Amygdala (tissue), 56 donors: Measurements from ENCODE around the gene OLFML3.

Experiments
- DNase-seq, 56 donors: peaks; one replicate each; lab custom pipeline; 2025; lab: John Stamatoyannopoulos, UW

OLFML3 gene, protein sequence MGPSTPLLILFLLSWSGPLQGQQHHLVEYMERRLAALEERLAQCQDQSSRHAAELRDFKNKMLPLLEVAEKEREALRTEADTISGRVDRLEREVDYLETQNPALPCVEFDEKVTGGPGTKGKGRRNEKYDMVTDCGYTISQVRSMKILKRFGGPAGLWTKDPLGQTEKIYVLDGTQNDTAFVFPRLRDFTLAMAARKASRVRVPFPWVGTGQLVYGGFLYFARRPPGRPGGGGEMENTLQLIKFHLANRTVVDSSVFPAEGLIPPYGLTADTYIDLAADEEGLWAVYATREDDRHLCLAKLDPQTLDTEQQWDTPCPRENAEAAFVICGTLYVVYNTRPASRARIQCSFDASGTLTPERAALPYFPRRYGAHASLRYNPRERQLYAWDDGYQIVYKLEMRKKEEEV

DNA sequence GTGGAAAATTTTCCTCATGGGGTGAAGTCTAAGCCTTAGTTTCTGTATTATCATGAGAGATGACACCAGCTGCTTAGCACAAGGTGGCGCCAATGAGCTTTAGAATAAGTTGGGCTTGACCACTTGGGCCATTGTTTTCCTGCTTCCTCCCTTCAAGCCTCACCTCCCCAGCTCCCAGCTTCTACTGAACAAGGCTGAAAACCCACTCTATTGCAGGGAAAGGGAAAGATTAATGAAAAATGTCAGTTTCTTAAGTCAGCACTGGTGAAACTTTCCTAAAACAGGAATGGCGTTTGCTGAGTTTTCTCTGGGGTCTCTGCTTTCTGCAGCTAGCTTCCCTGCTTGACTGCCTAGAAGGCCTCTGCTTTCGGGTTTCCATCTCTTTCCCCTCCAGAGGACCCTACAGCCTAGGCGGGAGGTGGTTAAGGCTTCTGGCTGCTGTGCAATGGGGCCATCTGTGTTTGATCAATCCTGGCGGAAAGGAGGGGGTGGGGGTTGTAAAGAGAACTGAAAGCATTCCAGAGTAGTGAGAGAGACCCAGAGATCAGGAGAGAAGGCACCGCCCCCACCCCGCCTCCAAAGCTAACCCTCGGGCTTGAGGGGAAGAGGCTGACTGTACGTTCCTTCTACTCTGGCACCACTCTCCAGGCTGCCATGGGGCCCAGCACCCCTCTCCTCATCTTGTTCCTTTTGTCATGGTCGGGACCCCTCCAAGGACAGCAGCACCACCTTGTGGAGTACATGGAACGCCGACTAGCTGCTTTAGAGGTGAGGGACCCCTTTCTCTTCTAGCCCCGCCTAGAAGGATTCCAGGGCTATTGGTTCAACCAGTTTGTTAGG, at the start of gene OLFML3:
Gene OLFML3 (plus strand): TSS at position 612 of the 840 bp plus-strand sequence. CDS start 43 bp downstream, at position 655.
- peak in 45 of 56 donors; percentile 14 to 91 (median 59) for DNase-seq

GRCh38 chr1:113929750-113930498, 49.4 kb upstream of the OLFML3 start:
- DNase-seq: peak in 31 of 56 donors; percentile 20 to 78 (median 56)

- no peak for DNase-seq
These were observed 48.6 kb upstream of the OLFML3 start for GRCh38 chr1:113930499-113931161.

DNA sequence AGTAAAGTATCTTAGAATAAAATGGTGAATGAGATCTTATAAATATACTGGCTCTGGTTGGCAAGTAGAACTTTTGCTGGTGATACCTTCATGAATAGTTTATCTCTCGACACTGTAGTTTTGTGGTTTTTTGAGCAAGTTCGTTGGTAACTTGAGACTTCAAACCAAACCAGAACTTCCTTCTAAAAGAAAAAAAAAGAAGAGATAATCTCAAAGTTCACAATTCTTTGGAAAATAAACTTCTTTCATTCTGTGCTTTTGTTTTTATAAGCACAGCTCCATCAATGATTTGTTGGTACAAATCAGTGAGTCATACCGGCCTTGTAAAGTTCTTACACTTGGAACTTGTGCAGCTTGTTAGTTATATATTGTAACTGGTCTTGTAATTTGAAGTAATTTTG, 47.8 kb upstream of the OLFML3 start:
- no peak for DNase-seq

- DNase-seq: no peak
These were observed 45.3 kb upstream of the OLFML3 start for GRCh38 chr1:113934006-113934405.

GRCh38 chr1:113934511-113935055, 44.7 kb upstream of the OLFML3 start:
- DNase-seq: no peak

- DNase-seq: no peak
These were observed 44.1 kb upstream of the OLFML3 start for GRCh38 chr1:113935176-113935575.

GRCh38 chr1:113935970-113936369, 43.3 kb upstream of the OLFML3 start:
- DNase-seq: no peak

GRCh38 chr1:113937146-113937545, 42.1 kb upstream of the OLFML3 start:
- DNase-seq: no peak

DNA sequence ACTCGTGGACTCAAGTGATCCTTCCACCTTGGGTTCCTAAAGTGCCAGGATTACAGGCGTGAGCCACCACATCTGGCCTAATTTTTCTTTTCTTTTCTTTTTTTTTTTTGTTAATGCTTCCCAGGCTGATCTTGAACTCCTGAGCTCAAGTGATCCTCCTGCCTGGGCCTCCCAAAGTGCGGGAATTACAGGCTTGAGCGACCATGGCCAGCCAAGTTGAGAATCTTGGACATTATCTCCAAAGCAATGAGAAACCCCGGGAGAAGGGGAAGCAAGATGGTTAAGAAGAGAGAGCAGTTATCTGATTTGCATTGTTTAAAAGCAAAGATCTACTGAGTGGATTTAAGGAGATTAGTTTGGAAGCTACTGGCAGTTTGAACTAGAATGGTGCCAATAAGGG, 41.1 kb upstream of the OLFML3 start:
- no peak for DNase-seq

DNA sequence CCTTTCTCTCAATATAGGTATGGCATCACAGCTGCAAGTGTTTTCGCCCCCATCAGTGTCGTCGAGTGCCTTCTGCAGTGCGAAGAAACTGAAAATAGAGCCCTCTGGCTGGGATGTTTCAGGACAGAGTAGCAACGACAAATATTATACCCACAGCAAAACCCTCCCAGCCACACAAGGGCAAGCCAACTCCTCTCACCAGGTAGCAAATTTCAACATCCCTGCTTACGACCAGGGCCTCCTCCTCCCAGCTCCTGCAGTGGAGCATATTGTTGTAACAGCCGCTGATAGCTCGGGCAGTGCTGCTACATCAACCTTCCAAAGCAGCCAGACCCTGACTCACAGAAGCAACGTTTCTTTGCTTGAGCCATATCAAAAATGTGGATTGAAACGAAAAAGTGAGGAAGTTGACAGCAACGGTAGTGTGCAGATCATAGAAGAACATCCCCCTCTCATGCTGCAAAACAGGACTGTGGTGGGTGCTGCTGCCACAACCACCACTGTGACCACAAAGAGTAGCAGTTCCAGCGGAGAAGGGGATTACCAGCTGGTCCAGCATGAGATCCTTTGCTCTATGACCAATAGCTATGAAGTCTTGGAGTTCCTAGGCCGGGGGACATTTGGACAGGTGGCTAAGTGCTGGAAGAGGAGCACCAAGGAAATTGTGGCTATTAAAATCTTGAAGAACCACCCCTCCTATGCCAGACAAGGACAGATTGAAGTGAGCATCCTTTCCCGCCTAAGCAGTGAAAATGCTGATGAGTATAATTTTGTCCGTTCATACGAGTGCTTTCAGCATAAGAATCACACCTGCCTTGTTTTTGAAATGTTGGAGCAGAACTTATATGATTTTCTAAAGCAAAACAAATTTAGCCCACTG, 38.7 kb upstream of the OLFML3 start:
- DNase-seq: no peak

DNA sequence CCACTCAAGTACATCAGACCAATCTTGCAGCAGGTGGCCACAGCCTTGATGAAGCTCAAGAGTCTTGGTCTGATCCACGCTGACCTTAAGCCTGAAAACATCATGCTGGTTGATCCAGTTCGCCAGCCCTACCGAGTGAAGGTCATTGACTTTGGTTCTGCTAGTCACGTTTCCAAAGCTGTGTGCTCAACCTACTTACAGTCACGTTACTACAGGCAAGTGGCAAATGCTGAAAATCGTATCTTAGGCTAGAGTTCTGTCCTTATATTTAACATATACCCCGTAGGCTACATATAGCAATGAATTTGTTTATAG, 38.1 kb upstream of the OLFML3 start:
- DNase-seq: no peak

DNA sequence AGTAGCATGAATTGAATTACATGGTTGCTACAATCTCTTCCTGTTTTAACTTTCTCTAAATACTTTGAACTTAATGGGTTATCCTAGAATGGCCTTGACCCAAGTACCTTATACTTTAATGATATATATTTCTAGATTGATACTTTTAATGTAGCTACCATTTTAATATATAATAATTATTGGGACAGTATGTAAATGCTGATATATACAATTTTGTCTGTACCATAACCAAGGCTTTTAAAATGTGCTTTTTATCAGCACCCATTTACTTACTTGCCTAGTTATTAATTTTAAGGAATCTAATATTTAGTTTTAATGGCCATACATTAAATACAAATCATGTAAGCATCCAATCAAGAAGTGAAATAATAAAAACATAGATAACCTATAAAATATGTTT, 36.7 kb upstream of the OLFML3 start:
- no peak for DNase-seq

DNA sequence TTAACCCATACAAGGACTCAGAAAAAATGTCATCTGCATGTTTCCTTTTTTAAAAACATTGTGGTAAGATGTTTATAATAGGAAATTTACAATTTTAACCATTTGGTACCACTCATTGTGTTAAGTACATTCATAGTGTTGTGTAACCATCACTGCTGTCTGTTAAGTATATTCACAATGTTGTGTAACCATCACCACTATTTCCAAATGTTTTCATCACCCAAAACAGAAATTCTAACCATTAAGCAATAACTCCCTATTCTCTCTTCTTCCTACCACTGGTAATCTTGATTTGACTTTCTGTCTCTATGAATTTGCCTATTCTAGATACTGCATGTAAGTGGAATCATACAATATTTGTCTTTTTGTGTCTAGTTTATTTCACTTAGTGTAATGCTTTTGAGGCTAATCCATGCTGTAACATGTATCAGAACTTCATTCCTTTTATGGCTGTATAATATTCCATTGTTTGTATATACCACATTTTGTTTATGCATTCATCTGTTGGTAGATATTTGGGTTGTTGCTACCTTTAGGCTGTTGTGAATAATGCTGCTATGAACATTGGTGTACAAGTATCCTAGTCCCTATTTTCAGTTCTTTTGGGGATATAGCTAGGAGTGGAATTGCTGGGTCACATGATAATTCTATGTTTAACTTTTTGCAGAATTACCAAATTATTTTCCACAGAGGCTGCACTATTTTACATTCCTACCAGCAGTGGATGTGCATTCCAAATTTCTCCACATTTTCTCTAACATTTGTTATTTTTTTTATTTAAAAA, 36.1 kb upstream of the OLFML3 start:
- DNase-seq: no peak

DNA sequence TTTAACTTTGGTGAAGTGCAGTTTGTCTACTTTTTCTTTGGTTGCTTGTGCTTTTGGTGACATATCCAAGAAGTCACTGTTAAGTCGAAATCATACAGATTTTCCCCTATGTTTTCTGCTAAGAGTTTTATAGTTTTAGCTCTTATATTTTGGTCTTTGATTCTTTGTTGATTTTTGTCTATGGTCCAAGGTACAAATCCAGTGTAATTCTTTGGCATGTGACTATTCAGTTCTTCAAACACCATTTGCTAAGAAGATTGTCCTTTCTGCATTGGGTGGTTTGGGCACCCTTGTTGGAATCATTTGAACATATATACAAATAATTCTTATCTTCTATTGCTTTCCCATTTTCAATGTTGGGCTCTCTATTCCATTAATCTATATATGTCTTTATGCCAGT, 33.9 kb upstream of the OLFML3 start:
- no peak for DNase-seq

DNA sequence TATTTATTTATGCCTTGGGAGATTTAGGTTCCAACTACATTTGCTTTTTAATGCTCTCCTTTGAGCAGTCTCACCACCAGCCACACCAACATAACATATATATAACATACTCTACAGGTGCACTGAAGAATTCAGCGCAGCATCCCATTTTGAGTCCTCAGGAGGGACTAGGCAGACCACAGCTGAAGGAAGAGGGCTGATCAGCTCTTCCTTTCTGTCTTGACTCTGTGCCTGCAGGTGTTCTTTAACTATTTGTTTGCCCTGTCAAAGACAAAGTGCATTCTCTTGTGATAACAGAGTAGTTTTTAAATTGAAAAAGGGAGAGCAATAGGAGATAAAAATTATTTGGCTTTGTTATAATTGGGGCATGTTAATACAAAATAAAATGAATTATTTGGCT, 33.2 kb upstream of the OLFML3 start:
- no peak for DNase-seq

DNA sequence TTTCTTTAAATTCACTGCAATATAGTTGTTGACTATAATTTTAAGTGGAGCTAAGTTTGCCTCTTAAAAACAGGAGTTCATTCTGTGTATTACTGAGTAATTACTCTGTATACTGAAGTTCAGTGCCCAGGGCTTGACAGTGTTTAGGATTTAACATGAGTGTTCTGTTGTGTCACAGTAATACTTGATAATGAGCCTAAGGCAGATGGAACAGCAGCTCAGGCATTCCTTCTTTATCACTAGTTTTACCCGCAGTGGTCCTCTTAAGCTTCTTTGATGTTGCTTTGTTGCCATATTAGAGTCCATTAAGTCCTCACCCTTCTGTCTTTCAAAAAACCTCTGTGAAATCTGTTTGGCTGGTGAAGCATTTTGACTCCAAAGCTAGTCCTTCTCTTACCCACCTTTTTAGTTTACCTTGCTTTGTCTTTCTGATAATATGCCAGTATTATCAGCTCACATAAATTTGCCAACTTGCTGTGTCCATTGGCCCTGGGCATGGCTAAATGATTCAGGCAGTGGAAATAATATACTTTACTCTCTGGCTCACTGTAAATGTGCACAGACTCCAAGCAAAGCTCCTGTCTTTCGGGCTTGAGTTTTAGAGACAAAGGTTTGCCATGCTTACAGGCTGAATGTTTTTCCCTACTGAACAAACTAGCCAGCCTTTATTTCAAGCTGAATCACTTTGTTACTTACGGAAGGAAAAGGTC, 32.4 kb upstream of the OLFML3 start:
- DNase-seq: no peak
